GM18907 (cell line): ENCODE measurements around the gene FOXD4L6.
"Not testable (repeated sequence)": the region's sequence is repeated elsewhere in the genome, so short reads cannot be mapped to it uniquely, and the experiment has no call there.

Experiments used
- ATAC-seq: cut with Tn5 transposase; IDR thresholded peaks from one replicate; pipeline ENCODE4 v1.9.1; 2021; ENCODE audit warnings: mild to moderate bottlenecking, moderate library complexity; ENCODE audit not compliant: unreplicated experiment

FOXD4L6 gene

DNA sequence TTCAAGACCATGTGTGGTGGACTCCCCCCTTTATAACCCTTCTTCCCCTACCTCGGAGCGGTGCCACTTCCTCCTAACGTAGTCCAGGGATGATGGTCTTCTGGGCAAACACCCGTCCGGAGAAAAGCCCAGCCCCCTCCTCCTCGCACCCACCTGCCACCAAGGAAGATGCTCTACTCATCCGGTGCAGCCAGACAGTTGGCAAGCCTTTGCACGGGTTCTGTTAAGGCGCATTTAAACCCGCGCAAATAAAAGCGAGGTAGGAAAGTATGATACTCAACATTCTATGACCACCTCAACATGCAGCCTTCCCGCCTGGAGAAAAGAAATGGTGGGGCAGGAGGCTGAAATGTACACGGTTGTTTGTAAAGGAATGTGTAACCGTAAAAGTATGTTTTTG, at the start of gene FOXD4L6:
FOXD4L6 (minus strand) TSS at position 101 of the 400 bp plus-strand sequence. CDS start 298 bp downstream, outside the sequence.
- ATAC-seq, result not testable (repeated sequence)

DNA sequence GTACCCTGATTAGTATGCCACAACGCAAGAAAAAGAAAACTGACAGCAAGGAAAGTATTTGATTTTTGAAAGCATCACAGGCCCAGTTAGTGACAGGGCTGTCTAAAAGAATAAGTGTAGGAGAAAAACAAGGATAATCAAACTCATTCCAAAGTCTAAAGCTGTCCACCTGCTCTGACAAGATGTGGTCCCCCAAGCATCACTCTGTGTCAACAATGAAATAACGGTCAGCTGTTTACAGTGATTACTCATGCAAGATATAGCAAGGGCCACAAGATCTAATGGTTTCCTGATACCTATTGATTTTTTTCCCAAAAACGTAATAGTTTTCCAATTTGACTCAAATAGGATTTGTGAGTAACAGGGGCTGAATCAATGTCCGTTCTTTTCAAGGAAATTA, 46.5 kb upstream of the FOXD4L6 start:
- not testable (repeated sequence) for ATAC-seq

DNA sequence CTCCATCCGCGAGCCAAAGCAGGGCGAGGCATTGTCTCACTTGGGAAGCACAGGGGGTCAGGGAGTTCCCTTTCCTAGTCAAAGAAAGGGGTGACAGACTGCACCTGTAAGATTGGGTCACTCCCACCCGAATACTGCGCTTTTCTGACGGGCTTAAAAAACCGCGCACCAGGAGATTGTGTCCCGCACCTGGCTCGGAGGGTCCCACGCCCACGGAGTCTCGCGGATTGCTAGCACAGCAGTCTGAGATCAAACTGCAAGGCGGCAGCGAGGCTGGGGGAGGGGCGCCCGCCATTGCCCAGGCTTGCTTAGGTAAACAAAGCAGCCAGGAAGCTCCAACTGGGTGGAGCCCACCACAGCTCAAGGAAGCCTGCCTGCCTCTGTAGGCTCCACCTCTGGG, 21.6 kb upstream of the FOXD4L6 start:
- not testable (repeated sequence) for ATAC-seq

DNA sequence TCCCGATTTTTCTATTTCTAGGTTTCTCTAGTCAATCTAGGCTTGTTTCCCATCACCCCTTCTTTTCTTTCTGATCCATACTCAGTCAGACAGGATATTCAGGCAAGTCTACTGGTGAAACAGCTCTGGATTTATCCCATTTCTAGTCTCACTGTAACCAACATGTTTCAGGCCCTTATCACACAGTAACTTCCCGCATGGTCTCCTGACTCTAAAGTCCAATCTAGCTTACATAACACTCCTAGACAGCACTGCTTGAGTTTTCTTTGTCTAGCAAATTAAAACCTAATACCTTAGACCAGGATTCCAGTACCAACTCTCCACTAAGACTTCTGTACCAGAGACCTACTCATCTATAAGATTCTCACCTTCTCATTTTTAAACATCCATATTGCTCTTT, 13.4 kb upstream of the FOXD4L6 start:
- not testable (repeated sequence) for ATAC-seq

DNA sequence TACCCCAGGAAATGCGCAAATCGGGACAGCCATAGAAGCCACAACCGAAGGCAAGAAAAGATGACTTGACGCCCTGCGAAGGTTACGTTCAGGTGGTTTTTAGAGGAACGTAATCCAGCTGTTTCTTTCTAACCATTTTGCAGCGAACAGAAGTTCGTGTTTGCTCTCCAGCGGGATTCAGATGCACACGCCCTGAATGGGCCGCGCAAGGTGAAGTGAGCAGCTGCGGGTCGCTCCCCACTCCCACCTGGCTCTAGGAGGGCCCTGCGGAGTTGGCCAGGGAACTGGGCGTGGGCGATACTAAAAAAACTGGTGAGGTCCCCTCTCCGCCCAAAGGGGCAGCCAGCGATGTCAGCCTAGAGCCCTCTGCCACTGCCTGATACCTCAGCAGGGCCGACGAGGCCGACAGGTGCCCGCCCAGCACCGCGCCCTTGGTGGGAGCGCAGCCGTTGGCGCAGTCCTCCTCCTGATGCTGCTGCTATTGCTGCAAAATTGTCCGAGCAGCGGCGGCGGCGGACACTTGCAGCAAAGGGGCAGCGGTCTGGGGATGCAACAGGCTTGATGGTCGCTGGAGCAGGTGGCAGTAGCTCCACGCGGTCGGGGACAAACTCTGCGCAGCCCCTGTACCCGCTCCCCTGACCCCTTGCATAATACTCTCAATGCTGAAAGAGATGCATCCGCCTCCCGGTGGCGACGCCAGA, 1.6 kb downstream of the FOXD4L6 start:
- ATAC-seq, result not testable (repeated sequence)

DNA sequence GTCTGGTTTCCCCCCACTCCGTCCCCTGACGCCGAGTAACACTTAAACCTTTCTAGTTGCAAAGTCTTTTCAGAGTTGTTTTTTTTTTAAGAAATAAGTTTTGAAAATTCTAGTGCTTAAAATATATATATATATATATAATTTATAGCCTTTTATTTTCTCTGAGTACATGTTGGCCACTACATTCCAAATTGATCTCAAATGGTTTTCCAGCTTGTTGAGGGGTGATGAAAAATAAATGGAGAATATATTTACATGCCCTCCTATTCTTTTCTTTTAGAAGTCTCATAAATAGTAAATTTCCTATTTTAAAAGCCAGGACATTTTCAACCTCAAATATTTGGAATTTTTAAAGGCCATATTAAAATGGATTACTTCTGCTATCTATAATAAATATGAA, 2.5 kb downstream of the FOXD4L6 start:
- not testable (repeated sequence) for ATAC-seq

DNA sequence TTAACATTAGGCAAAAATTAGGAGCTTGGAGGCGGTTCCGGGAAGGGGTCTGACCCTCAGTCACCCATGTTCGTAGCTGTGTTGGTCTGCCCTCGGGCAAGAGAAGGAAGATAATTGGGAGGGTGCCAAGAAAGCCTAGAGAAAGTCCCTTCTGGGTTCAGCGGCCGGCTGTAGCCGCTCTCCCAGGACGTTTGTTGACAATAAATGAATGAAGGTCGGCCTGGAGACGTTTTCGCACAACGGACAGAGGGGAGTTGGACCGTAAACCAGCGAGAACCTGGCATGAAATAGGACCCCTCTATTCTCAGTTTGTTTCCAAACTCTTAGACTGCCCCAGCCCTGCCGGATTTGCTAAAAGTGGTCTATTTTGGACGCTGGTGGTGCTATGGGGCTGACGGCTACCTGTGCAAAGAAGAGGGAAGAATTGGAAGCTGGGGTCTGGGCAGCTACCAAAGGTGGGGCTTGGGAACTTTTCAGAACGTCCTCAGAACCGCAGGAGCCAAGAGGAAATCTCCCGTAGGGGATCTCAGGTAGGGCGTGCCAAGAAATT, 3.3 kb downstream of the FOXD4L6 start:
- not testable (repeated sequence) for ATAC-seq

DNA sequence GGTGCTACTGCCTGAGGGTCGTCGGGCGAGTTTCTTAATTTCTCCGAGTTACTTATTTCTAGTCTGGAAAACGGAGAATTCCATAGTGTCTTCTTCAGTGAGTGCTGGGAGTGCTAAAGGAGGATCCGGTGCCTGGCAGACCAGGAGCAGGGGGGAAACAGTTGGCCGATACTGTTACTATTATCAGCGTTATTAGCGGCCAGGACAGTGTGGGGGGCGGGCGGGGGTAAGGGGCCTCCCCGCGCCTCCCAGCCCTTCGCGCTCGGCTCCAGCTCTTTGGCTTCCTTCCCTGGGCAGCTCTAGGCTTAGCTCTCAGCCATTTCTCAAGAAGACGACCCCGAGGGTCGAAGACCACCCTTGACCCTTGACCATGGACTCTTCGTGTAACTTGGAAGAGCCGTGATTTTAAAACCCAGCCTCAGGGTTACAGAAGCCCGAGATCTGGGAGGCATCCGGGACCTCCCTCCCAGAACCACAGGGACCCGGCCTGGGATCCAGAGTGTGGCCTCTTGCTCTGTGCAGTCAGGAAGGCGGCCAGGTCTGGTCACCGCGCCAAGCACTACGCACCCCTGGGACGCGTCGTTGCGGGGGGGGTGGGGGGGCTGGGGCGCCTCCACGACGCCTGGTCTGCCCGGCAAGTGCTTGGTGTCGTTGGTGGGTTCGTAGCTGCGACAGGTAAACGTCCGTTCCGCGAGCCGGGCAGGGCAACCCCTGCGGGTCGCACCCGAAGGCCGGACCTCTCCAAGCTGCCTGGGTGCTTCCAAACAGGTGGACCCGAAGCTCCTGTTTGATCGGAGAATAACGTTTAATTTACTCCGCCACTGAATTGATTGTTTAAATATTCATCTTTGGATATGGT, 4.0 kb downstream of the FOXD4L6 start:
- ATAC-seq, result not testable (repeated sequence)

DNA sequence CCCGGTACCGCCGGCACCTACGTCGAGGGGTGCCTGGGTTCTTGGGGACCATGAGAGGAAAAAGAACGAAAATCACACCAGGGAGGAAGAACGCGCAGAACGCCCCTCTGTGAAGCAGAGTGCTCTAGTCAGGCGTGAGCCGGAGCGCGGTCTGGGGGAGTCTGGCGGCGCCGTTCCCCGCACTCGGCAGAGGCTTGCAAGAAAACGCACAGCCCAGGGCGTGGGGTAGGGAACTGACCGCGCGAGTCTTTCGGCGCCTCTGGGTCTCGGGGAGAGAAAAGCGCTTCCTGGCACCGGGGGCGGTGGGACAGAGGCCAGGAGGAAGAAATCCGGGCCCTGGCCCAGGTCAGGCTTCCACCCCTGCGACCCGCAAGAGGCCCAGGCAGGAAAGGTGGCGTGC, 4.7 kb downstream of the FOXD4L6 start:
- not testable (repeated sequence) for ATAC-seq

DNA sequence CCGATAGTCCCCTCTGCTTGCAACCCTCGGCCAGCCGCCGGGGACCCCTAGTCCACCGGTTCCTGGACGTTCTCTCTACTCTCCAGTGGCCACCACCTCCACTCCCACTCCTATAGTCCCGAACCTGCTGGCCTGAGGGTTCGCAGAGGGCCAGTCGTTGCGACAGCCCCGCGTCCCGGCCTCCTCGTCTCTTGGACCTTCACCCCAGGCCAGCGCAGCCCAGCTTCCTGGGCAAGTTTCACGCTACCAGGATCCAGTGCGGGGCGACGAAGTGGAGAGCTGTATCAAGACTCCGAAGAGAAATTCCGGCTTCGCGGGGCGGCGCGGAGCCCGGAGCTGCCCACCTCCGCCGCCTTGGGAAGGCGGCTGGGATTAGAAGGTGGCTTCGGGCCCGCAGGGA, 5.1 kb downstream of the FOXD4L6 start:
- not testable (repeated sequence) for ATAC-seq

DNA sequence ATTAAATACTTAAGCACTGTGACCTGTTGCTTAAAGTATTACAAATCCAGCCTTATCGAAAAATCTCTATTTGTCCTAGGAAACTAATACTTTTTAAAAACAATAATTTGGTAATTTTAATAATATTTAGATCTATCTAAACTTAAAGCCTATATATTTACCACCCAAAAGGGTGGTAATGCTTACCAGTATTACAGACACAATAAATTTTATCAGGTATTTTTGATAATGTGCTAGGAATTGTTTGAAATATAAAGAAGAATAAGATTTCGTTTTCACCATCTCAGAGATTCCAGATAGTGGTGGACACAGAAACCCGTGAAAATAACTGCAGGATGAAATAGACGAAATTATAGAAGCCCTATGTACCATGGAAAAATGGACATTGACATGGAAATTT, 7.8 kb downstream of the FOXD4L6 start:
- not testable (repeated sequence) for ATAC-seq

DNA sequence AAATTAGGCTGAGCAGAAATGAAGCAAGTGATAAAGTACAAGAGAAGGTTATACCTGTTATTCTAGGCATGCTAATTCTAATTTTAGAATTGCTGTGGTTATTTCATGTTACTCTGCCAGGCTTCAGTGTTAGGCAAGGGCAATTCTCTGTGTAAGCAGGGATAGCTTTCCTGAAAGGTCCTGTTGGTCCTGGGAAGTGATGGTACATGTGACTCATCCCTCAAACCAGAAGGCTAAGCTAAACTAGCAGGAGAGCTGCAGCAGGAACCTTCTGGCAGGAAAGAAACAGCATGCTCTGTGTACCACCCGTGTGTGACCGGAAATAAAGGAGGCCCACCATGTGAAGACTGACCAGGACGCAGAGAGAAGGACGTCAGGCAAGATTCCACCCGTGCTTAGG, 8.8 kb downstream of the FOXD4L6 start:
- not testable (repeated sequence) for ATAC-seq

DNA sequence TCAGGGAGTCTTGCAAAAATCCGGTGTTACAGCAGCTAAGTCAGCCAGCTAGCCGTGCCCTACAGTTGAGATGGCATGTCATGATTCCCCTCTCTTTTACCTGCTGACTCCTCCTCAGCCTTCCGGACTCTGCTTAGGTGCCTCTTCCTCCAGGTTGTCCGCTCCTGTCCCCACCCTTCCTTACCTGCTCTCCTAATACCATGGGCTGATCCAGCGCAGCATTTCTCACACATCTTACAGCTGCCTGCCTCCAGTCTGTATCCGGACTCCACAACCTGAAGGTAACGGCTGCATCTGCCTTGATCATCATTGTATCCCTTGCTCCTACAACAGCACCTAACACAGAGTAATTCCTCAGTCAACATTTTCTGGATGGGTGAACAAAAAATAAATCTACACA, 9.2 kb downstream of the FOXD4L6 start:
- ATAC-seq, result not testable (repeated sequence)

DNA sequence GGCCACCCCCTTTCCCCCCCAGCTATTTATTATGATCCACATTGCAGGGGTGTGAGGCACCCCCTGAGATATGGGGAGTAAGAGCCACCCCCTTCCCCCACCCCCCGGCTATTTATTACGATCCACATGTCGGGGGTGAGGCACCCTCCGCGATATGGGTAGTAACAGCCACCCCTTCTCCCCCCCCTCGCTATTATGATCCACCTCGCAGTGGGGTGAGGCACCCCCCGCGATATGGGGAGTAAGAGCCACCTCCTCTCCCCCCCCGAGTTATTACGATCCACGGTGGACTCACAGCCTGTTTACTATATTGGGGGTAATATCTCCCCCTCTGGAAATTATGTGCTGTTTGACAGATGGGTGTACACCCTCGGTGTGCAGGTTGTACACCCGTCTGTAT, 15.1 kb downstream of the FOXD4L6 start:
- not testable (repeated sequence) for ATAC-seq

DNA sequence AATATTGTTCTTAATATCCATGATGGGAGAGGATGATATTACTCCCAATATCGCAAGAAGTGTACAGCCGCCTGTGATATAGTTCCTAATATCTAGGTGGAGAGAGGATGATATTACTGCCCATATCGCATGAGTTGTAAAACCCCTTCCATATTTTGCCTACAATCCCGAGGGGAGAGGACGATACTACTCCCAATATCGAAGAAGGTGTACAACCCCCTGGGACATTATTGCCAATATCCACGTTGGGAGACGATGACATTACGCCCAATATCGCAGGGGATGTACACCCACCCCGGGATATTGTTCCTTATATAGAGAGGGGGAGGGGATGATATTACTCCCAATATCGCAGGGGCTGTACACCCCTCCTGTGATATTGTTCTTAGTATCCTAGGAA, 17.1 kb downstream of the FOXD4L6 start:
- not testable (repeated sequence) for ATAC-seq

DNA sequence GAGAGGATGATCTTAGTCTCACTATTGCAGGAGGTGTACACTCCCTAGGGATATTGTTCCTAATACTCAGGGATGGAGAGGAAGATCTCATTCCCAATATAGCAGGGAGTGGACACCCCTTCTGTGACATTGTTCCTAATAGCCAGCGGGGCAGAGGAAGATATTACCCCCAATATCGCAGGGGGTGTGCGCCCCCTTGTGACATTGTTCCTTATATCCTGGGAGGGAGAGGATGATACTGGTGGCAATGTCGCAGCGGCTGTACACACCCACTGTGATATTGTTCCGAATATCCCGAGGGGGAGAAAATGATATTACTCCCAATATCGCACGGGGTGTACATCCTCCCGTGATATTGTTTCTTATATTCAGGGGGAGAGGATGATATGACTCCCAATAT, 17.6 kb downstream of the FOXD4L6 start:
- not testable (repeated sequence) for ATAC-seq

DNA sequence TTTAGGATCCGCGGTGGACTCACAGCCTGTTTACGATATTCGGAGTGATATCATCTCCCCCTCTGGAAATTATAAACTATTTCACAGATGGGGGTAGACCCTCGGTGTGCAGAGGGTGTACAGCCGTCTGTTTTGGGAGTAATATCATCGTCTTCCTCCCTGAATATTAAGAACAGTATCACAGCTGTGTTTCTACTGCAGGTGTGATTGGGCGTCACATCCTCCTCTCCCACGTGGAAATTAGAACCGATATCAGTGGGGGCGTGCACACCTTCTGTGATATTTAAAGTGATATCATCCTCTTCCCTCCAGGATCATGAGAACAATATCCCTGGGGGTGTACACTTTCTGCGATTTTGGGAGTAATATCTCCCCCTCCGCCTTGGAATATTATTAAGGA, 19.2 kb downstream of the FOXD4L6 start:
- not testable (repeated sequence) for ATAC-seq

DNA sequence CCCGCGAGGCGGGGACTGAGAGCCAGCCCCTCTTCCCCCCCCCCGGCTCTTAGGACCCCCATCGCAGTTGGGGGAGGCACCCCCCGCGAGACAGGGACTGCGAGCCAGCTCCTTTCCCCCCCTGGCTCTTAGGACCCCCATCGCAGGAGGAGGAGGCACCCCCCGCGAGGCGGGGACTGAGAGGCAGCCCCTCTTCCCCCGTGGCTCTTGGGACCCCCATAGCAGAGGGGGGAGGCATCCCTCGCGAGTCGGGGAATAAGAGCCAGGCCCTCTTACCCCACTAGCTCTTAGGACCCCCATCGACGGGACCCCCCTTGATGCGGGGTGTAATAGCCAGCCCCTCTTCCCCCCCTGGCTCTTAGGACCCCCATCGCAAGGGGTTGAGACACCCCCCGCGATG, 19.7 kb downstream of the FOXD4L6 start:
- ATAC-seq, result not testable (repeated sequence)

DNA sequence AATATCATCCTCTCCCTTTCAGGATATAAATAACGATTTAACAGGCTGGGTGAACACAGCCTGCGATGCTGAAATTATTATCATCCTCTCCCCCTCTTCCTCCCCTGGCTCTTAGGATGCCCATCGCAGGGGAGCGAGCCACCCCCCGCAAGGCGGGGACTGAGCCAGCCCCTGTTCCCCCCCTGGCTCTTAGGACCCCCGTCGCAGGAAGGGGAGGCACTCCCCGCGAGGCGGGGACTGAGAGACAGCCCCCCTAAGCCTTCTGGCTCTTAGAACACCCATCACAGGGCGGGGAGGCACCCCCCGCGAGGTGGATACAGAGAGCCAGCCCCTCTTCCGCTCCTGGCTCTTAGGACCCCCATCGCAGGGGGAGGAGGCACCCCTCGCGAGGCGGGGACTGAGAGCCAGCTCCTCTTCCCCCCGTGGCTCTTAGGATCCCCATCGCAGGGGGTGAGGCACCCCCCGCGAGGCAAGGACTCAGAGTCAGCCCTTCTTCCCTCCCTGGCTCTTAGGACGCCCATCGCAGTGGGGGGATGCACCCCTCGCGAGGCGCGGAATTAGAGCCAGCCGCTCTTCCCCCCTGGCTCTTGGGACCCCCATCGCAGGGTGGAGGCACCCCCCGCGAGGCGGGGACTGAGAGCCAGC, 21.9 kb downstream of the FOXD4L6 start:
- ATAC-seq, result not testable (repeated sequence)

DNA sequence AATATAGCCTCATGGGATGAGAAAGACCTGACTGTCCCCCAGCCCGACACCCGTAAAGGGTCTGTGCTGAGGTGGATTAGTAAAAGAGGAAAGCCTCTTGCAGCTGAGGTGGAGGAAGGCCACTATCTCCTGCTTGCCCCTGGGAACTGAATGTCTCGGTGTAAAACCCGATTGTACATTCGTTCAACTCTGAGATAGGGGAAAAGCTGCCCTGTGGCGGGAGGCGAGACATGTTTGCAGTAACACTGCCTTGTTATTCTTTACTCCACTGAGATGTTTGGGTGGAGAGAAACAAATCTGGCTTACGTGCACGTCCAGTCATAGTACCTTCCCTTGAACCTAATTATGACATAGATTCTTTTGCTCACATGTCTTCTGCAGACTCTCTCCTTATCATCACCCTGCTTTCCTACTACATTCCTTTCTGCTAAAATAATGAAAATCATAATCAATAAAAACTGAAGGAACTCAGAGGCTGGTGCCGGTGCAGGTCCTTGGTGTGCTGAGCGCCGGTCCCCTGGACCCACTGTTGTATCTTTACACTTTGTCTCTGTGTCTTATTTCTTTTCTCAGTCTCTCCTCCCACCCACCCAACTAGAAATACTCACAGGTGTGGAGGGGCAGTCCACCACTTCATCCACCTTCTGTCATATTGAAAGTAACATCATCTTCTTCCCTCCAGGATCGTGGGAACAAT, 22.8 kb downstream of the FOXD4L6 start:
- ATAC-seq, result not testable (repeated sequence)
